ENCODE measurements around the gene MAGEA9B.
"Not testable (repeated sequence)": the region's sequence is repeated elsewhere in the genome, so short reads cannot be mapped to it uniquely, and the experiment has no call there.

- not testable (repeated sequence) for TF ChIP-seq EZH2 (IDR thresholded peaks at IDR 0.05; ENCODE audit: low read length, unreplicated experiment)
- TF ChIP-seq, protein P1, sequence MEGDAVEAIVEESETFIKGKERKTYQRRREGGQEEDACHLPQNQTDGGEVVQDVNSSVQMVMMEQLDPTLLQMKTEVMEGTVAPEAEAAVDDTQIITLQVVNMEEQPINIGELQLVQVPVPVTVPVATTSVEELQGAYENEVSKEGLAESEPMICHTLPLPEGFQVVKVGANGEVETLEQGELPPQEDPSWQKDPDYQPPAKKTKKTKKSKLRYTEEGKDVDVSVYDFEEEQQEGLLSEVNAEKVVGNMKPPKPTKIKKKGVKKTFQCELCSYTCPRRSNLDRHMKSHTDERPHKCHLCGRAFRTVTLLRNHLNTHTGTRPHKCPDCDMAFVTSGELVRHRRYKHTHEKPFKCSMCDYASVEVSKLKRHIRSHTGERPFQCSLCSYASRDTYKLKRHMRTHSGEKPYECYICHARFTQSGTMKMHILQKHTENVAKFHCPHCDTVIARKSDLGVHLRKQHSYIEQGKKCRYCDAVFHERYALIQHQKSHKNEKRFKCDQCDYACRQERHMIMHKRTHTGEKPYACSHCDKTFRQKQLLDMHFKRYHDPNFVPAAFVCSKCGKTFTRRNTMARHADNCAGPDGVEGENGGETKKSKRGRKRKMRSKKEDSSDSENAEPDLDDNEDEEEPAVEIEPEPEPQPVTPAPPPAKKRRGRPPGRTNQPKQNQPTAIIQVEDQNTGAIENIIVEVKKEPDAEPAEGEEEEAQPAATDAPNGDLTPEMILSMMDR (conservative IDR thresholded peaks at IDR 0.05; ENCODE audit: low read depth, low read length) = not testable (repeated sequence)
These were observed 1.6 kb downstream of the MAGEA9B start for GRCh38 chrX:149585631-149586030.

Measured in PC-3 (cell line).